ENCODE results near the gene ANAPC5.

GRCh38 chr12:121388421-121388981 is 36.3 kb upstream of the ANAPC5 start:
- TF ChIP-seq POLR2AphosphoS5 (IDR thresholded peaks at IDR 0.05; ENCODE audit: low read depth, low read length) (no peak), POLR2A (IDR thresholded peaks at IDR 0.05; ENCODE audit: low read depth, low read length) (no peak), SPI1 (IDR thresholded peaks at IDR 0.05; ENCODE audit: low read depth, low read length) (no peak), TAF1 (IDR thresholded peaks at IDR 0.05; ENCODE audit: low read depth, low read length) (no peak), PAX5 (IDR thresholded peaks at IDR 0.05; ENCODE audit: insufficient read depth, low read length, severe bottlenecking) (no peak)

Measured in GM12891 (cell line).